Stimulated activated memory B cell treated with anti-CD40 and anti-IgM and Interleukin-4, amounts not matched to agents 10 μg/mL and 1 μg/mL and 100 μg/mL, for 72 hours (primary cell): ENCODE results near the gene GLRX2.

Experiments
- ATAC-seq: fragments of 150-1000 bp; cut with Tn5 transposase; 2 replicates; pipeline ENCODE4 v1.10.0; 2021
- H3K27ac Mint-ChIP-seq: one replicate; pipeline ENCODE4 v1.8.0; 2022; ENCODE audit warnings: mild to moderate bottlenecking, mixed read lengths
- H3K27me3 Mint-ChIP-seq: one replicate; pipeline ENCODE4 v1.8.0; 2022; ENCODE audit warnings: mixed read lengths
- H3K36me3 Mint-ChIP-seq: one replicate; pipeline ENCODE4 v1.8.0; 2022; ENCODE audit warnings: mixed read lengths
- H3K4me1 Mint-ChIP-seq: one replicate; pipeline ENCODE4 v1.8.0; 2022; ENCODE audit warnings: mixed read lengths
- H3K4me3 Mint-ChIP-seq: one replicate; pipeline ENCODE4 v1.8.0; 2022; ENCODE audit warnings: mild to moderate bottlenecking, moderate library complexity, mixed read lengths
- H3K9me3 Mint-ChIP-seq: one replicate; pipeline ENCODE4 v1.8.0; 2022; ENCODE audit warnings: mixed read lengths

The GLRX2 gene

GRCh38 chr1:193104907-193105820, at the start of gene GLRX2:
Gene GLRX2, minus strand, starts transcription at chr1:193105414. Its CDS starts 32 bp downstream, at chr1:193105382.
- peak; percentile 93 for ATAC-seq
- Mint-ChIP-seq H3K27me3 (no peaks in the 10 kb centered on the region), H3K9me3 (no peaks in the 10 kb centered on the region), H3K4me3 (peak within 1 kb of the TSS; percentile 89), H3K4me1 (peaks cover 25% of the 10 kb centered on the region), H3K27ac (peak within 1 kb of the TSS; percentile 81), H3K36me3 (peaks cover 5% of the 10 kb centered on the region)

GRCh38 chr1:193144999-193145398, 39.8 kb upstream of the GLRX2 start:
- no peak for ATAC-seq
- H3K4me1 Mint-ChIP-seq: peaks cover 13% of the 10 kb centered on the region
- H3K4me3 Mint-ChIP-seq: no peak overlapping the region
- H3K27ac Mint-ChIP-seq: no peak overlapping the region
- no peaks in the 10 kb centered on the region for H3K27me3 Mint-ChIP-seq
- H3K36me3 Mint-ChIP-seq: peaks cover 38% of the 10 kb centered on the region
- H3K9me3 Mint-ChIP-seq: no peaks in the 10 kb centered on the region

- H3K27me3 Mint-ChIP-seq: no peaks in the 10 kb centered on the region
- H3K4me3 Mint-ChIP-seq: no peak overlapping the region
- no peaks in the 10 kb centered on the region for H3K9me3 Mint-ChIP-seq
- peaks cover 13% of the 10 kb centered on the region for H3K4me1 Mint-ChIP-seq
- peaks cover 44% of the 10 kb centered on the region for H3K36me3 Mint-ChIP-seq
- no peak for ATAC-seq
- no peak overlapping the region for H3K27ac Mint-ChIP-seq
These were observed 39.2 kb upstream of the GLRX2 start for GRCh38 chr1:193144361-193144938.

GRCh38 chr1:193143285-193143684, 38.1 kb upstream of the GLRX2 start:
- Mint-ChIP-seq H3K4me3 (no peak overlapping the region), H3K9me3 (no peaks in the 10 kb centered on the region), H3K36me3 (peaks cover 51% of the 10 kb centered on the region), H3K27me3 (no peaks in the 10 kb centered on the region), H3K27ac (no peak overlapping the region), H3K4me1 (peaks cover 13% of the 10 kb centered on the region)
- ATAC-seq: no peak

GRCh38 chr1:193142409-193142808, 37.2 kb upstream of the GLRX2 start:
- Mint-ChIP-seq H3K9me3 (no peaks in the 10 kb centered on the region), H3K27me3 (no peaks in the 10 kb centered on the region), H3K27ac (peak overlapping the region; percentile 59), H3K4me1 (peaks cover 13% of the 10 kb centered on the region), H3K4me3 (no peak overlapping the region), H3K36me3 (peaks cover 56% of the 10 kb centered on the region)
- ATAC-seq: no peak

- Mint-ChIP-seq H3K4me1 (peaks cover 13% of the 10 kb centered on the region), H3K4me3 (no peak overlapping the region), H3K36me3 (peaks cover 51% of the 10 kb centered on the region), H3K9me3 (no peaks in the 10 kb centered on the region), H3K27me3 (no peaks in the 10 kb centered on the region), H3K27ac (peak overlapping the region; percentile 59)
- ATAC-seq: no peak
These were observed 36.6 kb upstream of the GLRX2 start for GRCh38 chr1:193141804-193142203.

- Mint-ChIP-seq H3K4me3 (no peak overlapping the region), H3K9me3 (no peaks in the 10 kb centered on the region), H3K27ac (no peak overlapping the region), H3K27me3 (no peaks in the 10 kb centered on the region), H3K4me1 (peaks cover 13% of the 10 kb centered on the region), H3K36me3 (peaks cover 39% of the 10 kb centered on the region)
- ATAC-seq: no peak
These were observed 35.0 kb upstream of the GLRX2 start for GRCh38 chr1:193140254-193140653.

GRCh38 chr1:193131266-193131860, 26.1 kb upstream of the GLRX2 start:
- no peak for ATAC-seq

GRCh38 chr1:193125369-193125768, 20.2 kb upstream of the GLRX2 start:
- no peak for ATAC-seq
- Mint-ChIP-seq H3K4me1 (peaks cover 33% of the 10 kb centered on the region), H3K9me3 (no peaks in the 10 kb centered on the region), H3K27me3 (no peaks in the 10 kb centered on the region), H3K36me3 (peaks cover 19% of the 10 kb centered on the region), H3K4me3 (no peak overlapping the region), H3K27ac (no peak overlapping the region)

More at GRCh38 chr1:193131266-193131860, 26.1 kb upstream of the GLRX2 start:
- H3K27me3 Mint-ChIP-seq: no peaks in the 10 kb centered on the region
- H3K4me1 Mint-ChIP-seq: peaks cover 24% of the 10 kb centered on the region
- H3K27ac Mint-ChIP-seq: no peak overlapping the region
- H3K4me3 Mint-ChIP-seq: no peak overlapping the region
- peaks cover 44% of the 10 kb centered on the region for H3K36me3 Mint-ChIP-seq
- no peaks in the 10 kb centered on the region for H3K9me3 Mint-ChIP-seq

GRCh38 chr1:193123751-193124150, 18.5 kb upstream of the GLRX2 start:
- no peaks in the 10 kb centered on the region for H3K9me3 Mint-ChIP-seq
- H3K27me3 Mint-ChIP-seq: no peaks in the 10 kb centered on the region
- peak overlapping the region; percentile 91 for H3K27ac Mint-ChIP-seq
- H3K4me1 Mint-ChIP-seq: peaks cover 40% of the 10 kb centered on the region
- peaks cover 16% of the 10 kb centered on the region for H3K36me3 Mint-ChIP-seq
- peak overlapping the region; percentile 86 for H3K4me3 Mint-ChIP-seq
- ATAC-seq: no peak

- ATAC-seq: peak; percentile 97
- no peaks in the 10 kb centered on the region for H3K27me3 Mint-ChIP-seq
- no peaks in the 10 kb centered on the region for H3K9me3 Mint-ChIP-seq
- H3K4me3 Mint-ChIP-seq: peak within 1 kb of the TSS; percentile 86
- peak within 1 kb of the TSS; percentile 91 for H3K27ac Mint-ChIP-seq
- H3K36me3 Mint-ChIP-seq: peaks cover 12% of the 10 kb centered on the region
- peaks cover 44% of the 10 kb centered on the region for H3K4me1 Mint-ChIP-seq
These were observed 16.7 kb upstream of the GLRX2 start, which contains the start of gene CDC73 for GRCh38 chr1:193121616-193122593. Gene CDC73, plus strand, starts transcription at chr1:193122031. Its CDS starts 170 bp downstream, at chr1:193122201.

GRCh38 chr1:193120604-193121166, 15.5 kb upstream of the GLRX2 start:
- H3K4me1 Mint-ChIP-seq: peaks cover 41% of the 10 kb centered on the region

GRCh38 chr1:193118803-193119730, 13.9 kb upstream of the GLRX2 start:
- peaks cover 30% of the 10 kb centered on the region for H3K4me1 Mint-ChIP-seq
- H3K36me3 Mint-ChIP-seq: no peaks in the 10 kb centered on the region
- H3K27me3 Mint-ChIP-seq: no peaks in the 10 kb centered on the region
- H3K9me3 Mint-ChIP-seq: no peaks in the 10 kb centered on the region
- ATAC-seq: no peak
- peak overlapping the region; percentile 51 for H3K27ac Mint-ChIP-seq
- H3K4me3 Mint-ChIP-seq: no peak overlapping the region

More at GRCh38 chr1:193120604-193121166, 15.5 kb upstream of the GLRX2 start:
- Mint-ChIP-seq H3K36me3 (peaks cover 6% of the 10 kb centered on the region), H3K27ac (peak overlapping the region; percentile 91), H3K9me3 (no peaks in the 10 kb centered on the region), H3K4me3 (peak overlapping the region; percentile 86), H3K27me3 (no peaks in the 10 kb centered on the region)
- ATAC-seq: no peak
